H1 (cell line): ENCODE results near the gene GPR171.

ENCODE experiments used
- JUN ChIP-seq: IDR thresholded peaks from 2 replicates; pipeline ENCODE4 v1.6.1; 2011; ENCODE audit warnings: low read depth, mild to moderate bottlenecking, improper control_type of control experiment, low read length
- JUND ChIP-seq: IDR thresholded peaks from 2 replicates; pipeline ENCODE4 v1.6.1; 2011; ENCODE audit warnings: mild to moderate bottlenecking, improper control_type of control experiment, low read length
- MAFK ChIP-seq: IDR thresholded peaks from 2 replicates; pipeline ENCODE4 v1.6.1; 2012; ENCODE audit warnings: low read depth, mild to moderate bottlenecking, improper control_type of control experiment, low read length
- POLR2AphosphoS5 ChIP-seq: IDR thresholded peaks from 2 replicates; pipeline ENCODE4 v1.6.1; 2011; ENCODE audit warnings: low read depth, low read length
- RFX5 ChIP-seq: IDR thresholded peaks from 2 replicates; pipeline ENCODE4 v1.6.1; 2011; ENCODE audit warnings: low read depth, low read length, improper control_type of control experiment, borderline replicate concordance
- TCF12 ChIP-seq: IDR thresholded peaks from 2 replicates; pipeline ENCODE4 v1.6.1; 2011; ENCODE audit warnings: low read depth, mild to moderate bottlenecking, low read length

- TF ChIP-seq TCF12 (no peak), JUN (no peak), MAFK (no peak), RFX5 (no peak), POLR2AphosphoS5 (no peak), JUND (no peak)
Observed at GRCh38 chr3:151230646-151231045, 27.6 kb upstream of the GPR171 start.
